T-helper 2 cell (primary cell): Measurements from ENCODE around the gene CPLX1.
"Not testable (repeated sequence)": the region's sequence is repeated elsewhere in the genome, so short reads cannot be mapped to it uniquely, and the experiment has no call there.

Experiments used
- DNase-seq, 5 experiments: peaks; one replicate each; pipeline versions ENCODE4 v3.0.0 to v3.0.0-alpha.2; 2012 to 2022

CPLX1 gene

GRCh38 chr4:753186-753585, 72.7 kb downstream of the CPLX1 start:
- DNase-seq: not testable (repeated sequence)

GRCh38 chr4:752196-752861, 73.6 kb downstream of the CPLX1 start:
- no peak for DNase-seq

GRCh38 chr4:751676-752075, 74.3 kb downstream of the CPLX1 start:
- no peak for DNase-seq

- no peak for DNase-seq
These were observed 75.9 kb downstream of the CPLX1 start for GRCh38 chr4:749698-750666.

- DNase-seq: no peak
These were observed 77.5 kb downstream of the CPLX1 start for GRCh38 chr4:748461-748860.

- no peak for DNase-seq
These were observed 78.3 kb downstream of the CPLX1 start for GRCh38 chr4:747546-748170.

GRCh38 chr4:744212-744841, 81.6 kb downstream of the CPLX1 start:
- DNase-seq: no peak

- no peak for DNase-seq
These were observed 82.3 kb downstream of the CPLX1 start for GRCh38 chr4:743463-744211.

- DNase-seq: peak; percentile 45 to 68 (median 64)
These were observed 83.1 kb downstream of the CPLX1 start for GRCh38 chr4:742742-743311.

GRCh38 chr4:742096-742741, 83.7 kb downstream of the CPLX1 start:
- DNase-seq: no peak

- DNase-seq: no peak
These were observed 85.2 kb downstream of the CPLX1 start for GRCh38 chr4:740656-741282.

- DNase-seq: no peak
These were observed 85.9 kb downstream of the CPLX1 start for GRCh38 chr4:740011-740410.

GRCh38 chr4:739569-739968, 86.4 kb downstream of the CPLX1 start:
- DNase-seq: no peak

GRCh38 chr4:738781-739280, 87.1 kb downstream of the CPLX1 start:
- DNase-seq: no peak

GRCh38 chr4:736561-736960, 89.4 kb downstream of the CPLX1 start:
- DNase-seq: not testable (repeated sequence)

GRCh38 chr4:735583-735982, 90.3 kb downstream of the CPLX1 start:
- no peak for DNase-seq
